IMR-90 (cell line): Measurements from ENCODE around the gene ENOX1. TPM values are rescaled to one million over a fixed set of nuclear protein-coding genes. Genes with fewer than 3 reads are reported as not detected.

Experiments used
- ATAC-seq: fragments of 200-7000 bp; cut with Tn5 transposase; 2 replicates; pipeline ENCODE4 v1.9.1; 2020; ENCODE audit warnings: low read depth, mild to moderate bottlenecking, moderate library complexity
- BruUV-seq: library from RNA; stranded (reverse); fragments of 400-500 nt; replicated peaks from 2 replicates; lab custom pipeline; 2021; lab: Mats Ljungman, UMichigan
- CTCF ChIA-PET: fragments of 300-600 bp; formaldehyde crosslinking; extraction: SDS; loops from one replicate; lab custom pipeline; 2021; ENCODE audit warnings: antibody characterized with exemption; lab: Yijun Ruan, JAX
- POLR2A ChIA-PET: fragments of 300-600 bp; sonication (Branson Sonifier 250); formaldehyde crosslinking; loops from one replicate; lab custom pipeline; 2022; ENCODE audit warnings: antibody characterized with exemption; ENCODE audit not compliant: unreplicated experiment; lab: Charles Lee
- DNase-seq: peaks from one replicate; pipeline ENCODE4 v3.0.0; 2013
- H2AFZ ChIP-seq: replicated peaks from 2 replicates; pipeline ENCODE3; 2013; ENCODE audit warnings: low read length, mild to moderate bottlenecking; ENCODE audit not compliant: poor library complexity
- H2AK5ac ChIP-seq: 2 replicates; pipeline ENCODE4 v1.6.1; 2013; ENCODE audit warnings: low read depth, low read length, inconsistent platforms
- H2AK9ac ChIP-seq: replicated peaks from 2 replicates; pipeline ENCODE3; 2013; ENCODE audit warnings: mild to moderate bottlenecking, low read depth, low read length, moderate library complexity; ENCODE audit not compliant: poor library complexity
- H2BK120ac ChIP-seq: 2 replicates; pipeline ENCODE4 v1.6.1; 2013; ENCODE audit warnings: low read depth, low read length, inconsistent platforms
- H2BK15ac ChIP-seq: 3 replicates; pipeline ENCODE4 v1.6.1; 2013; ENCODE audit warnings: low read depth, low read length, inconsistent platforms
- H2BK20ac ChIP-seq: 2 replicates; pipeline ENCODE4 v1.6.1; 2013; ENCODE audit warnings: low read depth, mild to moderate bottlenecking, inconsistent platforms, low read length, moderate library complexity
- H2BK5ac ChIP-seq: 2 replicates; pipeline ENCODE4 v1.6.1; 2013; ENCODE audit warnings: mild to moderate bottlenecking, low read depth, low read length, inconsistent platforms; ENCODE audit not compliant: poor library complexity, severe bottlenecking
- H3K14ac ChIP-seq: replicated peaks from 2 replicates; pipeline ENCODE4 v1.6.1; 2013; ENCODE audit warnings: low read depth, low read length, inconsistent platforms
- H3K18ac ChIP-seq: 2 replicates; pipeline ENCODE4 v1.6.1; 2013; ENCODE audit warnings: low read depth, low read length, control low read depth
- H3K23ac ChIP-seq: 2 replicates; pipeline ENCODE4 v1.6.1; 2013; ENCODE audit warnings: low read depth, low read length, inconsistent platforms
- H3K27ac ChIP-seq: 2 replicates; pipeline ENCODE4 v1.5.1; 2013; ENCODE audit warnings: mild to moderate bottlenecking, control low read depth, low read length; ENCODE audit not compliant: insufficient read depth
- H3K27me3 ChIP-seq: 2 replicates; pipeline ENCODE4 v1.6.1; 2013; ENCODE audit warnings: low read length; ENCODE audit not compliant: control insufficient read depth, insufficient read depth
- H3K36me3 ChIP-seq: 2 replicates; pipeline ENCODE4 v1.6.1; 2013; ENCODE audit warnings: low read length, mixed read lengths; ENCODE audit not compliant: control insufficient read depth, insufficient read depth
- H3K4ac ChIP-seq: 2 replicates; pipeline ENCODE4 v1.6.1; 2013; ENCODE audit warnings: low read depth, low read length, inconsistent platforms
- H3K4me1 ChIP-seq: 2 replicates; pipeline ENCODE4 v1.6.1; 2013; ENCODE audit warnings: low read length, mixed read lengths; ENCODE audit not compliant: control insufficient read depth, insufficient read depth
- H3K4me2 ChIP-seq: 2 replicates; pipeline ENCODE4 v1.6.1; 2013; ENCODE audit warnings: low read depth, mild to moderate bottlenecking, control low read depth, low read length, moderate library complexity
- H3K4me3 ChIP-seq: 2 replicates; pipeline ENCODE4 v1.5.1; 2013; ENCODE audit warnings: low read depth, mild to moderate bottlenecking, control low read depth, low read length, moderate library complexity; ENCODE audit not compliant: insufficient read depth
- H3K56ac ChIP-seq: 2 replicates; pipeline ENCODE4 v1.6.1; 2013; ENCODE audit warnings: low read length, inconsistent platforms; ENCODE audit not compliant: insufficient read depth; ENCODE audit errors: extremely low read depth
- H3K79me1 ChIP-seq, 2 experiments: 2 replicates each; pipeline ENCODE4 v1.6.1; 2013; ENCODE audit warnings: low read length in 2 of 2, inconsistent platforms in 1 of 2, low read depth in 1 of 2
- H3K9ac ChIP-seq: 2 replicates; pipeline ENCODE4 v1.6.1; 2013; ENCODE audit warnings: low read depth, low read length, control low read depth
- H3K9me1 ChIP-seq: 2 replicates; pipeline ENCODE4 v1.6.1; 2013; ENCODE audit warnings: low read length, inconsistent platforms; ENCODE audit not compliant: insufficient read depth
- H3K9me3 ChIP-seq: 2 replicates; pipeline ENCODE4 v1.6.1; 2013; ENCODE audit warnings: low read length; ENCODE audit not compliant: control insufficient read depth, insufficient read depth
- H4K20me1 ChIP-seq: 2 replicates; pipeline ENCODE4 v1.6.1; 2013; ENCODE audit warnings: low read length, inconsistent platforms; ENCODE audit not compliant: insufficient read depth
- H4K5ac ChIP-seq: 2 replicates; pipeline ENCODE4 v1.6.1; 2013; ENCODE audit warnings: mild to moderate bottlenecking, low read depth, low read length, control low read depth
- H4K8ac ChIP-seq, 2 experiments: 2 replicates each; pipeline ENCODE4 v1.6.1; 2013; ENCODE audit warnings: low read depth in 2 of 2, low read length in 2 of 2, control low read depth in 1 of 2, inconsistent platforms in 1 of 2
- H4K91ac ChIP-seq: 2 replicates; pipeline ENCODE4 v1.6.1; 2013; ENCODE audit warnings: low read depth, low read length, inconsistent platforms; ENCODE audit not compliant: insufficient read depth
- CHD1 ChIP-seq: IDR thresholded peaks from 2 replicates; pipeline ENCODE4 v1.6.1; 2012; ENCODE audit warnings: low read depth, low read length, improper control_type of control experiment
- FOS ChIP-seq: fragments of 150-350 bp; IDR thresholded peaks from 2 replicates; pipeline ENCODE4 v1.6.1; 2016; ENCODE audit warnings: low read depth, low read length
- NFE2L2 ChIP-seq: fragments of 150-350 bp; IDR thresholded peaks from 2 replicates; pipeline ENCODE4 v1.6.1; 2016; ENCODE audit warnings: low read depth, mild to moderate bottlenecking, low read length
- RCOR1 ChIP-seq: IDR thresholded peaks from 2 replicates; pipeline ENCODE4 v1.6.1; 2012; ENCODE audit warnings: mild to moderate bottlenecking, low read length, improper control_type of control experiment; ENCODE audit not compliant: insufficient replicate concordance
- WGBS, 2 experiments: methylation state at CpG; one replicate each; pipeline versions ENCODE4 v1.1.5 to v1.1.7; 2013; ENCODE audit warnings: missing lambda C conversion rate in 2 of 2; ENCODE audit not compliant: insufficient read length in 1 of 2; ENCODE audit errors: extremely low coverage in 2 of 2; 5-methylcytosine and 5-hydroxymethylcytosine counted together
- dilution Hi-C: fragments of 300-500 bp; cut with HindIII; formaldehyde crosslinking; loops from one replicate; pipeline ENCODE4 v1.14.3; 2018; ENCODE audit warnings: low sequenced_read_pairs; ENCODE audit not compliant: unreplicated experiment
- in situ Hi-C: fragments of 300-500 bp; cut with MboI; formaldehyde crosslinking; loops from 3 replicates; pipeline ENCODE4 v1.14.3; 2019; ENCODE audit warnings: low sequenced_read_pairs, inconsistent platforms, mixed read lengths
- intact Hi-C: fragments of 100-400 bp; cut with micrococcal nuclease; formaldehyde crosslinking; loops from 2 replicates; pipeline ENCODE4 v1.10.0; 2022
- polyA plus RNA-seq, 3 experiments: library from polyadenylated mRNA; depleted of rRNA; stranded (reverse); fragments of >200 nt; gene quantifications; 2 replicates each; pipeline ENCODE4 v1.2.3, GENCODE V29; 2012; ENCODE audit warnings: low replicate concordance in 1 of 3
- total RNA-seq: library from RNA; depleted of rRNA; stranded (reverse); fragments of >200 nt; gene quantifications from 2 replicates; pipeline ENCODE4 v1.2.3, GENCODE V29; 2012

The ENOX1 gene
- total and polyA plus RNA-seq, 2 of the 4 experiments (the other 2 are of a cell fraction) = 0.99 to 1.3 TPM

DNA sequence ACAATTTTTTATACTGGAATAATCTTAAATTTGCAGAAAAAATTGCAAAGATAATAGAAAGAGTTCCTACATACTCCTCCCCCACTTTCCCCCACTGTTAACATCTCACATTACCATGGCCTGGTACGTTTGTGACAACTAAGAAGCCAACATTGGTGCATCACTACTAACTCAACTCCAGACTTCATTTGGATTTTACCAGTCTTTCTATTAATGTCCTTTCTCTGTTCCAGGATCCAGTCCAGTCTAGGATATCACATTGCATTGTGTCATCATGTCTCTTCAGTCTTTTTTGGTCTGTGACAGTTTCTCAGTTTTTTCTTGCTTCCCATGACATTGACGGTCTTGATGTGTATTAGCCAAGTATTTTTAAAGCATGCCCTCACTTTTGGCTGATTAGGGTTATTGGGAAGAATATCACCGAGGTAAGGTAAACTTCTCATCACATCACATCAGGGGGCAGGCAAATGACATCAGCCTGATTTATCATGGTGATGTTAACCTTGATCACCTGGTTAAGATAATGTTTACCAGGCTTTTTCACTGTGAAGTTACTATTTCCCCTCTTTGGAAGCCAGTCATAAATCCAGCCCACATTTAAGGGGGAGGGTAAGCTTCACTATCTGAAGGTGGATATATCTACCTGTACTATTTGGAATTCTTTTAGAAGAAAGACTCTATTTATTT is 322.1 kb downstream of the ENOX1 start:
- Histone ChIP-seq H3K9me1 (no peaks in the 10 kb centered on the region), H4K20me1 (no peaks in the 10 kb centered on the region), H3K36me3 (no peaks in the 10 kb centered on the region), H3K79me1 (no peaks in the 10 kb centered on the region), H3K9me3 (no peaks in the 10 kb centered on the region), H2AFZ (no peak overlapping the region), H4K91ac (no peak overlapping the region), H3K23ac (no peak overlapping the region), H3K9ac (no peak overlapping the region), H3K27me3 (no peaks in the 10 kb centered on the region), H3K14ac (no peak overlapping the region), H4K8ac (no peak overlapping the region), H3K56ac (no peak overlapping the region), H2BK20ac (no peak overlapping the region), H2AK9ac (no peak overlapping the region), H3K4me1 (no peaks in the 10 kb centered on the region), H3K18ac (no peak overlapping the region), H3K4me2 (no peak overlapping the region), H3K4ac (no peak overlapping the region), H2BK5ac (no peak overlapping the region), H3K27ac (no peak overlapping the region), H2BK15ac (no peak overlapping the region), H4K5ac (no peak overlapping the region), H2AK5ac (no peak overlapping the region), H3K4me3 (no peak overlapping the region), H2BK120ac (no peak overlapping the region)
- dilution Hi-C loops = no loop called here
- TF ChIP-seq RCOR1 = no peak
- TF ChIP-seq CHD1 = no peak
- TF ChIP-seq NFE2L2 = no peak
- no peak for TF ChIP-seq FOS
- no TSS peak for BruUV-seq
- DNase-seq (no peak), ATAC-seq (no peak)
- ChIA-PET POLR2A (interaction anchor here (0.5 kb wide), 1 partner anchor 15 kb away, joined by 5 read pairs; no protein-coding TSS in a partner anchor), CTCF (no interaction called here)
- in situ Hi-C loops = no loop called here
- intact Hi-C loops = no loop called here
- no CpG with 5 or more reads among the region's 3 CpGs for WGBS, 2 experiments
